GM23248 (cell line): ENCODE results near the gene HCN3.

Source experiments
- EZH2 ChIP-seq: fragments of 200-600 bp; sonication (generic); IDR thresholded peaks from 2 replicates; pipeline ENCODE4 v1.6.1; 2018; ENCODE audit warnings: antibody characterized with exemption, mild to moderate bottlenecking; ENCODE audit not compliant: insufficient read depth, poor library complexity, severe bottlenecking
- EZH2phosphoT487 ChIP-seq: fragments of 200-600 bp; sonication (generic); IDR thresholded peaks from 2 replicates; pipeline ENCODE4 v1.6.1; 2018; ENCODE audit warnings: antibody characterized with exemption, moderate library complexity, mild to moderate bottlenecking, low read depth; ENCODE audit not compliant: insufficient read depth

- TF ChIP-seq EZH2, result no peak
- TF ChIP-seq EZH2phosphoT487, result no peak
Measured at GRCh38 chr1:155228096-155228427, 49.2 kb upstream of the HCN3 start.
